Natural killer cell (primary cell): ENCODE data around the gene ARL8A. TPM values are rescaled to one million over a fixed set of nuclear protein-coding genes. Genes with fewer than 3 reads are reported as not detected.

ENCODE experiments used
- ATAC-seq, 3 donors: fragments of 150-1000 bp in 2 of 3; fragments of 200-7000 bp in 1 of 3; cut with Tn5 transposase; 1 replicate in 1 of 3; 2 replicates in 2 of 3; pipeline ENCODE4 v1.10.0; 2021; ENCODE audit warnings: mild to moderate bottlenecking in 2 of 3, moderate library complexity in 2 of 3
- DNase-seq, 2 donors: peaks; one replicate each; pipeline versions ENCODE4 v3.0.0 to v3.0.0-alpha.2; 2013 to 2021; ENCODE audit warnings: mixed read lengths in 1 of 2
- H3K27ac ChIP-seq: one replicate; pipeline ENCODE4 v1.5.1; 2013; ENCODE audit warnings: mild to moderate bottlenecking, low read length
- H3K27me3 ChIP-seq: one replicate; pipeline ENCODE4 v1.6.1; 2013; ENCODE audit warnings: low read length; ENCODE audit not compliant: control insufficient read depth, insufficient read depth
- H3K36me3 ChIP-seq: one replicate; pipeline ENCODE4 v1.6.1; 2013; ENCODE audit warnings: low read length; ENCODE audit not compliant: control insufficient read depth, insufficient read depth
- H3K4me1 ChIP-seq: one replicate; pipeline ENCODE4 v1.6.1; 2013; ENCODE audit warnings: low read length; ENCODE audit not compliant: control insufficient read depth, insufficient read depth
- H3K4me3 ChIP-seq: one replicate; pipeline ENCODE4 v1.5.1; 2013; ENCODE audit warnings: low read length
- H3K9me3 ChIP-seq: one replicate; pipeline ENCODE4 v1.6.1; 2013; ENCODE audit warnings: low read length; ENCODE audit not compliant: control insufficient read depth, insufficient read depth
- H3K27ac Mint-ChIP-seq, 2 donors: one replicate each; pipeline ENCODE4 v1.8.0; 2022; ENCODE audit warnings: mild to moderate bottlenecking in 2 of 2, mixed read lengths in 2 of 2, moderate library complexity in 1 of 2
- H3K27me3 Mint-ChIP-seq, 2 donors: one replicate each; pipeline ENCODE4 v1.8.0; 2022; ENCODE audit warnings: low read depth in 2 of 2, mixed read lengths in 2 of 2
- H3K36me3 Mint-ChIP-seq: one replicate; pipeline ENCODE4 v1.8.0; 2022; ENCODE audit warnings: mixed read lengths
- H3K4me1 Mint-ChIP-seq, 2 donors: one replicate each; pipeline ENCODE4 v1.8.0; 2022; ENCODE audit warnings: mixed read lengths in 2 of 2
- H3K4me3 Mint-ChIP-seq: one replicate; pipeline ENCODE4 v1.8.0; 2022; ENCODE audit warnings: mild to moderate bottlenecking, moderate library complexity, mixed read lengths
- H3K9me3 Mint-ChIP-seq, 2 donors: one replicate each; pipeline ENCODE4 v1.8.0; 2022; ENCODE audit warnings: mixed read lengths in 2 of 2
- WGBS: methylation state at CpG from one replicate; pipeline ENCODE4 v1.1.7; 2013; ENCODE audit warnings: missing lambda C conversion rate; ENCODE audit not compliant: insufficient coverage; 5-methylcytosine and 5-hydroxymethylcytosine counted together
- intact Hi-C: fragments of 100-400 bp; cut with micrococcal nuclease; formaldehyde crosslinking; loops from one replicate; pipeline ENCODE4 v1.14.2; 2022
- total RNA-seq, 4 donors: library from RNA; stranded (reverse); fragments of 120-200 nt in 1 of 4; gene quantifications; one replicate each; pipeline versions ENCODE4 v1.2.3 to v1.2.4, GENCODE V29; 2013 to 2022
- TF ChIP-seq, protein P1 (sequence below): fragments of 200-600 bp; IDR thresholded peaks from one replicate; pipeline ENCODE4 v1.8.0; 2022; ENCODE audit warnings: antibody characterized with exemption

The ARL8A gene
- total RNA-seq, 3 donors from 2014 or later (not counting 1 experiment from before 2014, with no cell fraction given) = 109 to 120 (median 109) TPM

DNA sequence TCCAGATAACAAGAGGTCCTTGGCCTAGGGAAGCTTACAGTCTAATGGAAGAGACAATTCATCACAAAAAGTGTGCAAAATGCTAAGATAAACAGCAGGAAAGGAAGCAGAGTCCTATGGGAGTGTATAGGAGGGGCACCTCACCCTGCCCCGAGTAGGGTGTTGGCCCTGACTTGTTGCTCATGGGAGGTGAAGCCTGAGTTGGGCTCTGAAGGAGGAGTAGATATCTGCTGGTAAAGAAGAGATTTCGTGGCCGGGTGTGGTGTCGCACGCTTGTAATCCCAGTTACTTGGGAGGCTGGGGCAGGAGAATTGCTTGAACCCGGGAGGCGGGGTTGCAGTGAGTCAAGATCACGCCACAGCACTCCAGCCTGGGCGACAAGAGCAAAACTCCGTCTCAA is 40.5 kb downstream of the ARL8A start:
- TF ChIP-seq, protein P1, sequence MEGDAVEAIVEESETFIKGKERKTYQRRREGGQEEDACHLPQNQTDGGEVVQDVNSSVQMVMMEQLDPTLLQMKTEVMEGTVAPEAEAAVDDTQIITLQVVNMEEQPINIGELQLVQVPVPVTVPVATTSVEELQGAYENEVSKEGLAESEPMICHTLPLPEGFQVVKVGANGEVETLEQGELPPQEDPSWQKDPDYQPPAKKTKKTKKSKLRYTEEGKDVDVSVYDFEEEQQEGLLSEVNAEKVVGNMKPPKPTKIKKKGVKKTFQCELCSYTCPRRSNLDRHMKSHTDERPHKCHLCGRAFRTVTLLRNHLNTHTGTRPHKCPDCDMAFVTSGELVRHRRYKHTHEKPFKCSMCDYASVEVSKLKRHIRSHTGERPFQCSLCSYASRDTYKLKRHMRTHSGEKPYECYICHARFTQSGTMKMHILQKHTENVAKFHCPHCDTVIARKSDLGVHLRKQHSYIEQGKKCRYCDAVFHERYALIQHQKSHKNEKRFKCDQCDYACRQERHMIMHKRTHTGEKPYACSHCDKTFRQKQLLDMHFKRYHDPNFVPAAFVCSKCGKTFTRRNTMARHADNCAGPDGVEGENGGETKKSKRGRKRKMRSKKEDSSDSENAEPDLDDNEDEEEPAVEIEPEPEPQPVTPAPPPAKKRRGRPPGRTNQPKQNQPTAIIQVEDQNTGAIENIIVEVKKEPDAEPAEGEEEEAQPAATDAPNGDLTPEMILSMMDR = no peak
- no peak for ATAC-seq
- Histone ChIP-seq H3K4me1 (no peaks in the 10 kb centered on the region), H3K36me3 (no peaks in the 10 kb centered on the region), H3K9me3 (no peaks in the 10 kb centered on the region), H3K27me3 (no peaks in the 10 kb centered on the region), H3K4me3 (no peak overlapping the region), H3K27ac (no peak overlapping the region)
- Mint-ChIP-seq H3K36me3 (no peaks in the 10 kb centered on the region), H3K4me3 (no peak overlapping the region), H3K27ac (no peak overlapping the region), H3K9me3 (no peaks in the 10 kb centered on the region), H3K27me3 (peaks cover 0 to 3% of the 10 kb centered on the region in 2 donors), H3K4me1 (no peaks in the 10 kb centered on the region)
- DNase-seq = no peak
- intact Hi-C loops = no loop called here
- 83% methylated on average over 10 of the region's 10 CpGs for WGBS

DNA sequence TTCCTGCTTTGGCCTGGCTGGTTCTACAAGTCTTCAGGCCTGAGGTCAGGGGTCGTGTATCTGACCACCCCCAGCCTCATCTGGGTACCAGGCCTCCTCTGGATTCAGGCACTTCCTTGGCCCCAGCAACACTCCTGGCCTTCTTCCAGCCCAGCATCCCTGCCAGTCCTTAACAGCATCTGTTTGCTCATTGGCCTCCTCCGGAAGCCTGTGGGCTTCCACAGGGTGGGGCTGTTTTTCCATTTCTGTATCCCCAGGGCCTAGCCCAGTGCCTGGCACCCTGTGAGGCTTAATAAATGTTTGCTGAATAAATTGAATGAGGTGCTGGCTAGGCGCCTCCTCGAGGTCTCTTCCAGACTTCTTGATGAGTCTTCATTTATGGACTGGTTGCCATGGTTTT is 43.4 kb downstream of the ARL8A start:
- TF ChIP-seq, protein P1 = no peak
- Histone ChIP-seq H3K4me3 (no peak overlapping the region), H3K27ac (no peak overlapping the region), H3K4me1 (no peaks in the 10 kb centered on the region), H3K9me3 (no peaks in the 10 kb centered on the region), H3K36me3 (no peaks in the 10 kb centered on the region), H3K27me3 (no peaks in the 10 kb centered on the region)
- Mint-ChIP-seq H3K27ac (no peak overlapping the region), H3K9me3 (no peaks in the 10 kb centered on the region), H3K4me1 (no peaks in the 10 kb centered on the region), H3K36me3 (no peaks in the 10 kb centered on the region), H3K4me3 (no peak overlapping the region), H3K27me3 (peaks cover 0 to 3% of the 10 kb centered on the region in 2 donors)
- intact Hi-C loops = no loop called here
- DNase-seq (no peak), ATAC-seq (no peak)
- WGBS = 74% methylated on average over 4 of the region's 4 CpGs

DNA sequence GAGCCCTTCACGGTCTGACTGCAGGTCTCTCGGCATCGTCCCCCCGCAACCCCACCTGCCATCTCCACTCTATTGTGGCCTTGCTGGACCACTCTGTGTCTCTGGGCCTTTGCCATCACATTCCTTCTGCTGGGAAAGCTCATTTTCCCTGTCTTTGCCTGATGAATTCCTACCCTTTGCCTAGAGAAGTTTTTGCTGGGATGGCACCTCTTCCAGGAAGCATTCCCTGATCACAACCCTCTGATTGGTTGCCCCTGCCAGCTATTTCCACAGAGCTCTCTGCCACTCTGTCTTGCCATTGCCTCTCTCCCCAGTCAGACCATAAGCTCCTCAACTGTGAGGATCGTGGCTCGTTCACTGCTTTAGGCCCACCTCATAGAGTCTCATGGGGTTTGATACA is 50.7 kb downstream of the ARL8A start:
- WGBS = 94% methylated on average over 4 of the region's 6 CpGs
- no peaks in the 10 kb centered on the region for H3K36me3 ChIP-seq
- Mint-ChIP-seq H3K9me3 (no peaks in the 10 kb centered on the region), H3K27me3 (peaks cover 0 to 12% of the 10 kb centered on the region in 2 donors), H3K36me3 (no peaks in the 10 kb centered on the region), H3K27ac (no peak overlapping the region), H3K4me3 (no peak overlapping the region), H3K4me1 (no peaks in the 10 kb centered on the region)
- DNase-seq (no peak), ATAC-seq (no peak)
- intact Hi-C loops = no loop called here
- no peak overlapping the region for H3K4me3 ChIP-seq
- H3K9me3 ChIP-seq = no peaks in the 10 kb centered on the region
- no peaks in the 10 kb centered on the region for H3K27me3 ChIP-seq
- no peak overlapping the region for H3K27ac ChIP-seq
- no peaks in the 10 kb centered on the region for H3K4me1 ChIP-seq
- TF ChIP-seq, protein P1 = no peak

DNA sequence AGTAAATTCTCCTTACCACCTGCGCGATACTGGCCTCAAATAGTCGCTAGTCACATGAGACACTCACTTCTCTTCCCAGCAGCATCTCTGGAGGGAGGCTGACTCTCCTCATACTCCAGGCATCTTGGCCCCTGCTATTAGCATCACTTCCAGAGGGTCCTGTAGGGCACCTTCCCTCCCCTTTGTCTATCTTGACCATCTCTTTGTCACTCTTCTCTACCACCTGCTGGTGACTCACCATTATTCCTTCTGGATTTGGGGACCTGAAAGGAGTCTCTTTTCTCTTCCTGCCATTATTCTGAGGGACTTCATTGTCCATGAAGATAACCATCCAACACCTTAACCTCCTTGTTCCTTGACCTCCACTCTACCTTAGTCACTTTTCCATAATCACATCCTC is 53.5 kb downstream of the ARL8A start:
- DNase-seq (no peak), ATAC-seq (no peak)
- intact Hi-C loops = no loop called here
- Histone ChIP-seq H3K27me3 (no peaks in the 10 kb centered on the region), H3K4me1 (no peaks in the 10 kb centered on the region), H3K36me3 (no peaks in the 10 kb centered on the region), H3K4me3 (no peak overlapping the region), H3K27ac (no peak overlapping the region), H3K9me3 (no peaks in the 10 kb centered on the region)
- peaks cover 0 to 12% of the 10 kb centered on the region in 2 donors for H3K27me3 Mint-ChIP-seq
- no peaks in the 10 kb centered on the region for H3K4me1 Mint-ChIP-seq
- TF ChIP-seq, protein P1 = no peak
- H3K9me3 Mint-ChIP-seq = no peaks in the 10 kb centered on the region
- 94% methylated on average over 3 of the region's 3 CpGs for WGBS
- H3K27ac Mint-ChIP-seq = no peak overlapping the region
- no peak overlapping the region for H3K4me3 Mint-ChIP-seq
- H3K36me3 Mint-ChIP-seq = no peaks in the 10 kb centered on the region
